Right lobe of liver (tissue), 4 donors: ENCODE measurements around the gene DNAI4.

Source experiments
- POLR2A ChIP-seq: fragments of 450-650 bp; IDR thresholded peaks from one replicate; pipeline ENCODE4 v1.6.1; 2017; ENCODE audit warnings: antibody characterized with exemption, mild to moderate bottlenecking
- TF ChIP-seq, protein P1 (sequence below), 4 donors: fragments of 200-600 bp in 3 of 4; fragments of 450-650 bp in 1 of 4; IDR thresholded peaks; one replicate each; pipeline versions ENCODE4 v1.5.1 to v1.8.0; 2016 to 2022; ENCODE audit warnings: antibody characterized with exemption in 4 of 4, mild to moderate bottlenecking in 2 of 4
- donor health status: DM: no; HTN: no; CAD: no.
- donor health status: DM: no; HTN: no; CAD: no.
- donor health status: DM: no; HTN: yes; CAD: no.

DNA sequence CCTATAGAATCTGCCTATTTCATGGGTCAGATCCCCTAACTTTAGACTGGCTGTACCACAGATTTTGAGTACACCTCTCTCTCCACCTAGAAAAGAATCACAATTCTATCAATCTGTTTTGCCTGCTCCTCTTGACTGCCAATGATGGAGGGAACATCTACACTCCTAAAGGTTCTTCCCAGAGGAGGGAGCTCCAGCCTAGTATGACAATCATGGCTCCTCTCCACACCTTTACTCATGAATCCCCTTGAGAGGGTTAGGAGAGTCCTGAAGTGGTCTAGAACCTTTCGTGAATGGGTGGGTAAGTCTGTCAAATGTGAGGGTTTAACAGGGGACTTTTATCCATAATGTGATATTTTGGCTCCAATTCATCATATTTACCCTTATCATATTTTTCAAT lies 48.0 kb downstream of the DNAI4 start:
- TF ChIP-seq, protein P1, sequence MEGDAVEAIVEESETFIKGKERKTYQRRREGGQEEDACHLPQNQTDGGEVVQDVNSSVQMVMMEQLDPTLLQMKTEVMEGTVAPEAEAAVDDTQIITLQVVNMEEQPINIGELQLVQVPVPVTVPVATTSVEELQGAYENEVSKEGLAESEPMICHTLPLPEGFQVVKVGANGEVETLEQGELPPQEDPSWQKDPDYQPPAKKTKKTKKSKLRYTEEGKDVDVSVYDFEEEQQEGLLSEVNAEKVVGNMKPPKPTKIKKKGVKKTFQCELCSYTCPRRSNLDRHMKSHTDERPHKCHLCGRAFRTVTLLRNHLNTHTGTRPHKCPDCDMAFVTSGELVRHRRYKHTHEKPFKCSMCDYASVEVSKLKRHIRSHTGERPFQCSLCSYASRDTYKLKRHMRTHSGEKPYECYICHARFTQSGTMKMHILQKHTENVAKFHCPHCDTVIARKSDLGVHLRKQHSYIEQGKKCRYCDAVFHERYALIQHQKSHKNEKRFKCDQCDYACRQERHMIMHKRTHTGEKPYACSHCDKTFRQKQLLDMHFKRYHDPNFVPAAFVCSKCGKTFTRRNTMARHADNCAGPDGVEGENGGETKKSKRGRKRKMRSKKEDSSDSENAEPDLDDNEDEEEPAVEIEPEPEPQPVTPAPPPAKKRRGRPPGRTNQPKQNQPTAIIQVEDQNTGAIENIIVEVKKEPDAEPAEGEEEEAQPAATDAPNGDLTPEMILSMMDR (IDR thresholded peaks at IDR 0.05), result no peak
- no peak for TF ChIP-seq POLR2A
